Bronchial epithelial cell (primary cell): ENCODE results near the gene CHKA. TPM values are rescaled to one million over a fixed set of nuclear protein-coding genes. Genes with fewer than 3 reads are reported as not detected.

Experiments
- DNase-seq: peaks from one replicate; pipeline ENCODE4 v3.0.0-alpha.2; 2010; ENCODE audit warnings: low read depth
- FAIRE-seq: peaks from 2 replicates; lab custom pipeline; 2011; peaks lifted over from hg19 to GRCh38; lab: Jason Lieb, UNC
- H3K27me3 ChIP-seq: 2 replicates; pipeline ENCODE4 v1.5.1; 2011; ENCODE audit warnings: low read length; ENCODE audit not compliant: control insufficient read depth, insufficient read depth
- H3K36me3 ChIP-seq: 2 replicates; pipeline ENCODE4 v1.5.1; 2011; ENCODE audit warnings: low read length; ENCODE audit not compliant: control insufficient read depth, insufficient read depth
- H3K4me3 ChIP-seq: 2 replicates; pipeline ENCODE4 v1.5.1; 2011; ENCODE audit warnings: mild to moderate bottlenecking, low read depth, low read length, control low read depth
- CTCF ChIP-seq: IDR thresholded peaks from 2 replicates; pipeline ENCODE4 v1.5.1; 2011; ENCODE audit warnings: mild to moderate bottlenecking, moderate library complexity, low read length, control low read depth, inconsistent platforms; ENCODE audit not compliant: insufficient read depth, severe bottlenecking
- total RNA-seq: library from RNA; depleted of rRNA; stranded (reverse); fragments of >200 nt; gene quantifications from 2 replicates; pipeline ENCODE4 v1.2.1, GENCODE V29; 2014

CHKA gene
- total RNA-seq, 1 donor from 2014 or later = 7.4 TPM

GRCh38 chr11:68071281-68072048, 49.7 kb downstream of the CHKA start:
- Histone ChIP-seq H3K4me3 (no peak overlapping the region), H3K27me3 (no peaks in the 10 kb centered on the region), H3K36me3 (peaks cover 2% of the 10 kb centered on the region)
- FAIRE-seq (no peak), DNase-seq (no peak)
- TF ChIP-seq CTCF = no peak

- TF ChIP-seq CTCF = no peak
- FAIRE-seq = no peak
- DNase-seq = no peak
- no peaks in the 10 kb centered on the region for H3K27me3 ChIP-seq
- peaks cover 2% of the 10 kb centered on the region for H3K36me3 ChIP-seq
- no peak overlapping the region for H3K4me3 ChIP-seq
Measured at GRCh38 chr11:68067991-68068390, 53.2 kb downstream of the CHKA start.

DNA sequence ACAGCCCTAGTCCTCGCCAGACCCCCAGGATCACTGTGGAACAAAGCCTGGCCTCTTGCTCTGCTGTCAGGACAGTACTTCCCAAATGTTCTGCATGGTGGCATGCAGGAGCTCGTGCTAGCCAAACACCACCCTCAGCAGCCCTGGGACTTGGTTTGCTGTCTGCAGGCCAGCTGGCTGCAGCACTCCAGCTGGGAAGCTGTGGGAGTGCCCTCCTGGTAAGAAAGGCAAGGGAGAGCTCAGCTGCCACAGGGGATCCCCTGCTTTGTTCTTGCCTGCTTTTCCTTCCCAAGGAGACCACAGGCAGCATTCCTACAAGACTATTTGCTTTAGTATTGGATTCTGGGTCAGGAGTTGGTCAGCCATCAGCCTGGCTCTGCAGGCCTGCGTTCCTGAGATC, 54.4 kb downstream of the CHKA start:
- DNase-seq = no peak
- no peak overlapping the region for H3K4me3 ChIP-seq
- TF ChIP-seq CTCF = no peak
- H3K36me3 ChIP-seq = peaks cover 2% of the 10 kb centered on the region
- no peaks in the 10 kb centered on the region for H3K27me3 ChIP-seq
- FAIRE-seq = no peak

DNA sequence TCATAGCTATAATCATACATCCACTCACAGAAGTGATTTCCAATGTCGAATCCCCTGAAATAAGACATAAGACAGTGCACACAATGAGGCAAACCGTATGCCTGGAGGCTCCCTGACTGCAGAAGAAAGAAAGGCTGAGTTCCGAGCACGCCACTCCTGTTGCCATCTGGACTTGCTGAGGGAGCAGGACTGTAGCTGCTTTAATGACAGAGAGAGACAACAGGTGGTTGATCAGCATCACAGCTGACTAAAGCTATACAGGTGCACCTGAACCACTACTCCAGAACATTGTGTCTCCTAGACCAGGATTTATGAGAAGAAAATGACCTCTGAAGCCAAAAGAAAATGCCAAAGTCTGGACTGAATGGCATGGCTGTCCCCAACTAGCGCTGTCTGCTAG, 55.3 kb downstream of the CHKA start:
- Histone ChIP-seq H3K36me3 (peaks cover 2% of the 10 kb centered on the region), H3K27me3 (no peaks in the 10 kb centered on the region), H3K4me3 (no peak overlapping the region)
- FAIRE-seq (no peak), DNase-seq (no peak)
- TF ChIP-seq CTCF = no peak

DNA sequence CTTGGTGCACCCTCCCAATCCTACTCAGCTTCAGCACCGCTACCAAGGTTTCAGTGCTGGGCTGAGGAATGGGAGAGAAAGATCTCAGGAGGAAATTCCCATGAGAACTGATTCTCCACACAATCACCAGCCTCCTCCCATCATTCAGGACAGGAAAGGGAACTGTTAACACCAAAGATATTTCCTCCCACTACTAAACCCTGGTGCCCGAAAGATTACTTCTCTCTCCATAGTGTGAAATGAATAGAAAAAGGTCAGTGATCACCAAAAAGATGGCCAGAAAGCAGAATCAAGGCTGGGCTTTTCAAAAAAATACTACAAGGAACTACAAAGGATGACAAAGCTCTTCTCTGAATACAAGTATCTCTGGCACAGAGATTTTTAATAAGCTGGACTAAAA, 56.3 kb downstream of the CHKA start:
- no peak for DNase-seq
- Histone ChIP-seq H3K27me3 (no peaks in the 10 kb centered on the region), H3K36me3 (peaks cover 2% of the 10 kb centered on the region), H3K4me3 (no peak overlapping the region)
- no peak for TF ChIP-seq CTCF
- FAIRE-seq = no peak

GRCh38 chr11:68061508-68061907, 59.7 kb downstream of the CHKA start:
- FAIRE-seq (no peak), DNase-seq (no peak)
- TF ChIP-seq CTCF = no peak
- Histone ChIP-seq H3K36me3 (no peaks in the 10 kb centered on the region), H3K4me3 (no peak overlapping the region), H3K27me3 (no peaks in the 10 kb centered on the region)
